HK-2 (cell line): ENCODE results near the gene TRIM31.
"Not testable (repeated sequence)": the region's sequence is repeated elsewhere in the genome, so short reads cannot be mapped to it uniquely, and the experiment has no call there.

Experiments
- DNase-seq: peaks from one replicate; pipeline ENCODE4 v3.0.0-alpha.2; 2018; ENCODE audit not compliant: unreplicated experiment

Gene TRIM31

DNA sequence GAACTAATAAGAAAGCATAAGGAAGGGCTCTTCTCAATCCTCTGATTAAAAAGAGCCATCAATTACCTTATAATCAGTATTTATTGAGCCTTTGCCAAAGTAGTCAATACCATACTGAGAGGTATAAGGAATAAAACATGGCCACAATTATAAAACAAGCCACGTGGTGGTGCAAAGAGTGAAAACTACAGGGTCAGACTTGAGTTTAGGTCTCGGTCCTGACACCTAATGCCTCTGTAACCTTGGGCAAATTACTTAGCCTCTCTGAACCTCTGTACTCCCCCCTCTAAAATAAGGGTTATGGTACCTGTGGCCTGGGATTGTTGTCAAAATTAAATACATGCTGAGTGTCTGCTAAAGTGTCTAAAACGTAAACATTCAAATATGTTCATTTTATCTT is 36.3 kb upstream of the TRIM31 start:
- DNase-seq: no peak

DNA sequence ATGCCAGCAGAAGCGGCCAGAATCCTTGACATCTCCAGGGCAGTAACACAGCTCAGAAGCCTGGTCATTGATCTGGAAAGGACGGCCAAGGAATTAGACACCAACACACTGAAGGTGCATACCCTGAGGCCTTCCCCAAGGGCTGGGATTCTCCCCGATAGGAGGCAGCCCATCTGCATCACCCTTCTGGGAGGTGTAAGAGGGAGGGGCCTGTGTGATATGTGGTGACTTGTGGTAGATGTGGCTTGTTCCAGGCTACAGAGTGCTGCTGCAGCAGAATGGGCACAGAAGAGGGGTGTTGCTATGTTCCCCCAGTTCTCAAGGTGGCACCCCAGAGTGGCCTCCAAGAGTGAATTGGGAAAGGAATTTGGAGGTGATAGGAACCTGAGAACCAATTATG is 34.2 kb upstream of the TRIM31 start:
- DNase-seq: no peak

DNA sequence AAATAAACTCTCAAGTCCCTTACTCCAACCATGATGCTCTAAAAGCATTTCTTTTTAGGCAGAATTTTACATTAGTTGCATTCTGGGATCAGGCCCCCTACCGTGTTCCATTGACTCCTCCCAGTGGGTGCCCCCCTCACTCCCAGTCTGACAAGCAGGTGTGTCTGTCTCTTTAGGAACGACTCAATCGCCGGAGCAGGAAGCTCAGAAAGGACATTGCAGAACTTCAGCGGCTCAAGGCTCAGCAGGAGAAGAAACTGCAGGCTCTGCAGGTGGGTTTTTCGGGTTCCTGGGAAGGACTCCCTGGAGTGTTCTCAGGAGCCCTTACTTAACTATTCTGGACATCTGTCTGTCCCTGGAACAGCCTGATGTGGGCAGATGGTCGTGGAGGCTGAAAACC is 32.9 kb upstream of the TRIM31 start:
- DNase-seq: no peak

DNA sequence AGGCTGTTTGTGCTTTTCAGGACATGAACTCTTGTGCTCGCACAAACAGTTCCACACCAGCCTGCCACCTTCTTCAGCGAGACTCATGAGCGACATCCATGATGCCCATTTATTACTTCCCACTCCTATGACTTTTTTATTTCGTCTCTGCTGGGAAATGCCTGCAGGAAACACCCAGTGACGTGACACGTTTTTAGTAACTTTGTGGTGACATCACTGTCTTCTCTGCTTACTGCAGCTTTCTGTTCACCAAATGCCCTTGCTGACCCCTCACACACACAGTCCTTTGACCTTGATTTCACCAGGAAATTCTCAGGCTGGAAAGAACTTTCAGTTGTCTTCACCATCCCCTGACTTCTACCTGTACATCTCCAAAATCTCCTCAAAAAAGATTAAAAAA is 31.9 kb upstream of the TRIM31 start:
- no peak for DNase-seq

DNA sequence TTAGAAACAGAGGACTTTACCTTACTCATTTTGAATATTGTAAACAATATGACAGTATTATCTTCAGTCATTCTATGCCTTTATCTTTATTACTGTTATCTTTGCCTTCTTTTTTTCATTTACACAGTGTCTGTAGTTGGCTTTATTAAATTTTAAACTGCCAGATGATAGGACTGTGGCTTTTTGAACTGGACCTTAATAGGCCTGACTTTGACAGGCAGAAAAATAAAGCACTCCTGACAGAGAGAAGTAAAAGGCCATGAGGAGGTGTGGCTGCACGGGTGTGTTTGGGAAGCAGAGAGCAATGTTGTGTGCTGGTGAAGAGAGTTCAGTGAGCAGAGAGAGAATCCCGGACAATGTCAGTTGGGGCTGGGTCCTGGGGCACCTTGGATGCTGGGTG is 30.9 kb upstream of the TRIM31 start:
- no peak for DNase-seq

DNA sequence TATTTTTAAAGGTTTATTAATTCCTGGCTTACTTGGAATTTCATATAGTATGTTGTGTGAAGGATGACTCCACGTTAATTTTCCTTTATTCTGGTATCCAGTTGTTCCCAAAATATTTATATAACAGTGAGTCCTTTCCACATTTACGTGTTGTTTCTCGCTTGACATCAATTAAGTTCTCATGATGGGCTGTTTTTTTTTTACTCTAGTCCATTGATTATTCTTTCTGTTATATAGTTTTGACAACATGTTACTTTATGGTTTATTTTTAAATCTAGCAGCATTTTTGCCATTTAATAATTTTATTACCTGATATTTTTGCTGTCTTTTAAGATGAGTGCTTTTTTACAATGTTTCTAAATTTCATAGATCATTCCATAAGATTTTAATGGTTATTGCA is 29.8 kb upstream of the TRIM31 start:
- no peak for DNase-seq

DNA sequence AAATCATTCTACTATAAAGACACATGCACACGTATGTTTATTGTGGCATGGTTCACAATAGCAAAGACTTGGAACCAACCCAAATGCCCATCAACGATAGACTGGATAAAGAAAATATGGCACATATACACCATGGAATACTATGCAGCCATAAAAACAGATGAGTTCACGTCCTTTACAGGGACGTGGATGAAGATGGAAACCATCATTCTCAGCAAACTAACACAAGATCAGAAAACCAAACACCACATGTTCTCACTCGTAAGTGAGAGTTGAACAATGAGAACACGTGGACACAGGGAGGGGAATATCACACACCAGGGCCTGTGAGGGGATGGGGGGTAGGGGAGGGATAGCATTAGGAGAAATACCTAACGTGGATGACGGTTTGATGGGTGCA is 27.4 kb upstream of the TRIM31 start:
- DNase-seq: not testable (repeated sequence)

DNA sequence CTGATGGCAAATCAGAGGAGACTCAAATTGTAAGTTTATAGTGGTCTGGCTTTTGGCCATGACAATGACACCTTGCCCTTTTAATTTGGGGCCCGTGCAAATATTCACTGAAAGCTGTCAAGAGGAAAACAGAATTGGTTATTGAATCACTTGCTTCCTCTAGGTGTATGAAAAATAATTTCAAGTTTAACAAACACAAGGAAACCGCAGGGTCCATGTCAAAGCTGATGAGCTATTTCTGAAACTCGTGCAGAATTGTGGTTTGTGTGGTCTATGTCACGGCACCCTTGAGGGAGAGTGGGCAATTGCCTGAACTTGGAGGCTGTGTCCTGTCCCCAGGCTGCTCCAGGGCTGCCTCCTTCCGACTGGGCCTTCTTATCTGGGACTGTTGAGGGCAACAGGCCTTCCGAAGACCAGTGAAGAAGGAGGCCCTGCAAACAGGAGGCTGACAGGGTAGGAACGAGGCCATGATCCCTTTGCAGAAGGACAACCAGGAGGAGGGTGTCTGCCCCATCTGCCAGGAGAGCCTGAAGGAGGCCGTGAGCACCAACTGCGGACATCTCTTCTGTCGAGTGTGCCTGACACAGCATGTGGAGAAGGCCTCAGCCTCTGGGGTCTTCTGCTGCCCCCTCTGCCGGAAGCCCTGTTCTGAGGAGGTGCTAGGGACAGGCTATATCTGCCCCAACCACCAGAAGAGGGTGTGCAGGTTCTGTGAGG is 23.8 kb upstream of the TRIM31 start:
- no peak for DNase-seq

DNA sequence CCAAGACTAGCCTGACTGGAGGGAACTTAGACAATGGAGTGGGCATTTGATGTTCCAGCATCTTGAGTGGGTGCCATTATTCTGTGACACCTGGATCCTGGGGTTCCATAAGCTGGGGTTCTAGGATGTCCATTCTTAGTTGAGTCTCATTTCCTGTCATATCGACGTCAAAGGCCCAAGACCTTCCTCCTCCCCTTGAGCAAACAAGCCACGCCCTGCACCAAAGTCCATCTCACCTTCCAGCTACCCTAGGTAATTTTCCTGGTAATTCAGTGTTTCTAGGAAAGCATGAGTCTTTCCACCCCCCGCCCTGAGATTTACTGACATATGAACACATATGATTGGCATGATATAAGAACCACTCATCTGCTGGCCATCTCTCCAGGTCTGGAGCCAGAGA is 22.9 kb upstream of the TRIM31 start, which contains the start of gene TRIM40:
TSS of gene TRIM40 (plus strand) at position 384 of the 400 bp plus-strand sequence. CDS start 897 bp downstream, outside the sequence.
- no peak for DNase-seq

DNA sequence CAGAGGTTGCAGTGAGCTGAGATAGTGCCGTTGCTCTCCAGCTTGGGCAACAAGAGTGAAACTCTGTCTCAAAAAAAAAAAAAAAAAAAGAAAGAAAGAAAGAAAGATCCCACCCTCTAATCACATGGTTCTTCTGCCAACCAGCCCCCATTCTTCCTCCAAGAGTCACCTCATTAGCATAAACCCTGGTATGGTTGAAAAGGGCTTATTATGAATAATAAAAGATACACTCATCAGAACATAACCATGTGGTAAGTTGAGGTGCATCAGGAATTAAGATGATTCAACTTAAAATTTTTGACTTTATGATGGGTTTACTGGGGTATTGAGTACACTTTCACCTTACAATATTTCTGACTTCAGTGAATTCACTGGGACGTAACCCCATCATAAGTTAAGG is 22.3 kb upstream of the TRIM31 start:
- DNase-seq: no peak

DNA sequence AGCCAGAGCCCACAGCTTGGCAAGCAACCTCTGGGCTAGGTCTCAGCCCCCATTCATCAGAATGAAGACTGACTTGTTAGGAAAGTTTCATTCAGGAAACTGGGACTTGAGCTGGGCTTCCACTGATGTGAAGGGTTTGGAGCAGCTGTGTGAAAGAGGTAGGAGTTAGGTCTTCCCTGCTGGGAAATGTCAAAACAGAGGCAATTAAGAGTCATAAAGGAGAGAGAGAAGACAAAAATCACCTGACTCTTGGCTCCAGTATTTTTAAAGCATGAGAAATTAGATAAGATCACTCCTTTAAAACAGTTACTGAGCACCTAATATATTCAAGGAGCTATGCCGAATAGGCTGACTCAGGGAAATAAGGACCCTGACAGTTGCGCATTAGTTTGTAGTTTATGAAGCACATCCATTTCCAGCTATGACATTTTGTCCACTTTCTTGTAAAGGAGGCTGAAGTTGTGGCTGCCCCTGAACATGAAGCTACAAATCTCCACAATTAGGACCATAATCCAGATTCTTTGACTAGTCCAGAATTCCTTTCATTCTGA is 19.1 kb upstream of the TRIM31 start:
- no peak for DNase-seq

DNA sequence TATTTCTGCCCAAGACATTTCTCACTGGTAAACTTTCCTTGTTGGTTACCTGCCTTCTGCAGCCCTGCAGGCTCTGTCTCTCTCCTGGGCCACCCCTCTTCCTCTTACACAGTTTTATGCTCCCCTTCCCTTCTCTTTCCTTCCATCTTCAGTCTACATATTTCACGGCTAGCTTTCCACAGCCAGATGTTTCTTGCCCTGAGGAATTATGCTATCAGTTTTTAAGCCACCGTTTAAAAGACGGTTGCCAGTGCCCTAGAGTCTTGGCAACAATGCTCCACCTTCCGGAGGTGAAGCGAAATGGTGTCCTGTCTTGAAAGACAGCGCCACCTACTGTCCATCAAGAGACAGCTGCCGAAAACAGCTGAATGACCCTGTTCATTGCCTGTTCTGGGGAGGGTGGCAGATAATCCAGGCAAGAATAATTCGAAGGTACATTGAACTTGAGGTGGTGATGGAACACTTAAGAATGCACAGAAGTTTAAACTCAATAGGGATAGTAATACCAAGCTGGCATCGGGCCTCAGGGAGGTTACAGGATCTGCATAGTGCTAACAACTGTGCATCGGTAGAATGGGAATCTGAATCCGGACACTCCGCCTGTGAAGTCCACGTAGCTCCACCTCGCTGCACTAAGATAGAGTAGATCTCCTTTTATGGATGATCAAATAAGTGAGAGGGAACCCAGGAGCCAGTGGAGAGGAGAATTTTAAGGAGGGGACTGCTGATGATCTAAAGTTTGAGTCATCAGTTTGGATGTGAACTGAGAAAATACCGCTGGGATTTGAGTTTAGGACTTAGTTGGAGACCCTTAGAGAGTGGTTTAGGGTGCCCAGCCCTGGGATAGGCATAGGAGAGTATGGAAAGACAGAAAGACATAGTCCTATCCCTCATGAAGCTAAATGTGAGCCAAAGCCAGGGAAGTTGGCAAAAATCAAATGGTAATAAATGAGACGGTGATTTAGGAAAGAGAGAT is 18.3 kb upstream of the TRIM31 start:
- peak; percentile 52 for DNase-seq

DNA sequence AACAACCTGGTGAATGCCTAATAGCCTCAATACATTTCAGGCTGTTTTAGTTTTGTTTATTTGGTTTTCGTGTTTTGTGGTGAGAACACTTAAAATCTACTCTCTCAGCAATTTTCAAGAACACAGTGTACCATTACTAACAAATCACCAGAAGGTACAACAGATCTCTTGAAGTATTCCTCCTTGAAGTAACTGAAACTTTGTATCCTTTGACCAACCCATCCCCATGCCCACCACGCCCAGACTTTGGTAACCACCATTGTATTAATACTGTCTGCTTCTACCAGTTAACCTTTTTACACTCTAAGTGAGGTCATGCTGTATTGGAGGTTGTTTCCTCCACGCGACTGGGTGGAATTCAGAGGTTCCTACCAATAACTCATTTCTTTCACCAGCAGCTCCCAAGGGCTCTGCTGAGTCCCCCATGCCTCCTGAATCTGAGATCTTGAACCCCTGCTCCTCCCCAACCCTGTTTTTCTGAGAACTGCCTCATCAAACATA is 17.3 kb upstream of the TRIM31 start:
- no peak for DNase-seq

DNA sequence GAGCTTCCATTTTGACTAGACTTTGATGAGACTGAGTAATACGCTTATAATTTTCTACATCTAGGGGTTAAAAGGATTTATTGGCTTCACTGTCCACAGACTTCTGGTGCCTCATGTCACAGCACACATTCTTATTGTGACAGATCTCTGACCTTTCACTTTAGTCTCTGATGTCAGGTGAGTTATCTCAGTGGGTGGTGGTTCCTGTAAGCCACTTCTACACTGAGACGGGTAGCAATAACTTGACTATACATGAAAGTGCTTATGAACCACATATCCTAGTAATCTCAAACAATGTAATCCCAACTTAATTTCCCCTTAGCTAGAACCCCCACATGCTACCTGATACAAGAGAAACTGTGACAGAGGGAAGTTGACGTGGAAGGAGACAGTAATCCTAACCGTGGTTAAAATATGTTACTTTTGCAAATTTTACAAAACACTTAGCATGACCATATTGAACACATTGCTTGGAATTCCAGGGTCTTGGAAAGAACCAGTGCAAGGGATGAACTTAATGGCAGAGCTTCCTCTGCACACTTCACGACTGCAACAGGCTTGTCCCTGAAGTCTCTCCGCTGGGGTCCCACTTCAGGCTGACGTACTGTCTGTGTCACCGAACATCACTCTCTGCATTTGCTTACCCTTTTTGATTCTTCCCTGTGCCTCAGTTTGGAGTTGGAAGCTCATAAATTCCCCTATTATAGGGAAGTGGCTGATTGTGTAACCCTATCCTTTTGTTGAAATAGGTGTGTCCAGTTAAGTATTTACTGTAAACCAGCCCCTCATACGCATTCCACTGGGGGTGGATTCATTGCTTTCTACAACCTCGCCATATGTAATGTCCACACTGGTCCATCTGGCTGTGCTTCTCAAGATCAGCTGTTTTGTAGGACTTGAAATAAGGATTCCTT is 16.6 kb upstream of the TRIM31 start:
- no peak for DNase-seq

DNA sequence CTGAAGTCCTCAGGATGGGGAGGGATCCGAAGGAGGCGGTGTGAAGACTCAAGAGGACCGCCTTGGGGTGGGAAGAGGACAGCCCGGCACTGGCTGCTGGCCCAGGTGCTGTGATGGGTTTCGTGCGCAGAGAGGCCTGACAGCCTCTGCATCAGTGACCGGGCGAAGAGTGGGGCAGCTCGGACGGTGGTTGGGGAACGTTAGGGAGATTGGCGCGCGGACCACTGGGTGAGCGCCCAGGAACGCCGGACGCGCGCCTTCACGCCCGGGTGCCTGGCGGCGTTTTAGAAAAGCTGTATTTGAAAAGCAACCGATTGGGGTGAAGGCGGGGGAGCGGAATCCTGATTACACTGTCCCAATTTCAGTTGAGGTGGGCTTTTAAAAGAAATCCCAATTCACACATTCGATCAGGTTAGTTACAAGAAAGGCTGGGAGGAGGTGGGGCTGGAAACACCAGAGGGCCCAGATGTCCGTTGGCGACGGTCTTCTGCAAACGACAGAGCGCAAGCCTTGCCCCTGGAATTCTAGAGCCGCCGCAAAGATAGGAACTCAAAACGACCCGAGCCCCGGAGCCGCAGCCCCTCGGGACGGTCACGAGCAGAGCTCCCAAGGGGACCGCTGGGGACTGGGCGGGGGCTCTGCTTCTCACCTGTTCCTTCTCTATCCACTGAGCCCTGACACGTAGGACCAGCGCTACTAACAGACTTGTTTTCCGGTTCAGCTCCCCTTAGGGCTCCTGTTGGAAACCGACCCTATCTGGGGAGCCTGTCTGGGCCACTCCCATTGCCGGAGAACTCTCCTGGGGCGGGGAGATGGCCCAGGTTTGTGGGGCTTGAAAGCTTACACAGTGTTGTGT is 14.6 kb upstream of the TRIM31 start:
- no peak for DNase-seq

DNA sequence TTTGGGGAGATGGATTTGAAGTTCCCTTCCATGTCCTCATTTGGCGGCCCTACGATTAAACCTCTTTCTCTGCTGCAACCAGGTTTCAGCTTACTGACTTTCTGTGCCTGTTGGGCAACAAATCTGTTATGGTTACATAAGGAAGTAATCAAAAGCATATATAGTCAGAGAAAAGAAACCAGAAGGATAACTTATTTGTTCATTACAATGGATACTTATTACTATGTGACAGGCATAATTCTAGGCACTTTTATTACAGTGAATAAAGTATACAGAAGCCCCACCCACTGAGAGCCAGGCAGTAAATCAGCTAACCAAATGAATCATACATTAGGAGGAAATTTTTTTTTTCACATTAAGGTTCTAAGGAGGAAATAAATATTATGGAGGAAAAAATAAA is 9.6 kb upstream of the TRIM31 start:
- DNase-seq: no peak

DNA sequence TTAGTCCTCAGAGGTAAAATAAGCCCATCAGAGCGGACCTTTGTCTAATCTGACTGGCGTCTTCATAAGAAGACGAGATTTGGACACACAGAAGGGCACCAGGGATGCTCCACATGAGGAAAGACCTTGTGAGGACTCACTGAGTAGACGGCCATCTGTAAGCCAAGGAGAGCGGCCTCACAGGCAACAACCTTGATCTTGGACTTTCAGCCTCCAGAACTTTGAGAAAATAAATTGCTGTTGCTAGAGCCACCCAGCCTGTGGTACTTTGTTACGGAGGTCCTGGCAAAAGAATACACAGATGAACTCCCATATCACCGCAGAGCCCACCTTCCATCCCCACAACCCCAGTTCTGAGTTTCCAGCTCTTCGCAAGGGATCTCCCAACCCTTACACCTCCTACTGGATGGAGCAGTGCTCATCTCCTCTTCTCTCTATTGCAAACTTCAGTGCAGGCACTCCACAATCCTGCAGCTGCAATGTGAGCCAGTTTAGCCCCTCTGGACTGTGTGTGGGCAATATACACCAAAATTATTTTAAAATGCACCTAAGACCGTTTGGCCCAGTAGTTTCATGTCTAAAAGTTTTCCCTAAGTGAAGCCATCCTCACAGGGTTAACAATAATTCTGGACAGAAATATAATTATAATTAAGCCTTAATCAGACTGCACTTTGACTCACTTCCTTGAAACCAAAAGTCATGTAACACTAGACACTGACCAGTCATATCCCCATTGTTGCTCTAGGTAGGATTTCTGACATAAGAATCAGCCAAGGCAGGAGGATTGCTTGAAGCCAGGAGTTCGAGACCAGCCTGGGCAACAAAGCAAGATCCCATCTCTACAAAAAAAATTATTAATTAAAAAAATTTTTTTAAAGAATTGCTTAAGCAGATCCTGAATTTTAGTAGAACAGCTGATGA is 8.8 kb upstream of the TRIM31 start:
- no peak for DNase-seq

DNA sequence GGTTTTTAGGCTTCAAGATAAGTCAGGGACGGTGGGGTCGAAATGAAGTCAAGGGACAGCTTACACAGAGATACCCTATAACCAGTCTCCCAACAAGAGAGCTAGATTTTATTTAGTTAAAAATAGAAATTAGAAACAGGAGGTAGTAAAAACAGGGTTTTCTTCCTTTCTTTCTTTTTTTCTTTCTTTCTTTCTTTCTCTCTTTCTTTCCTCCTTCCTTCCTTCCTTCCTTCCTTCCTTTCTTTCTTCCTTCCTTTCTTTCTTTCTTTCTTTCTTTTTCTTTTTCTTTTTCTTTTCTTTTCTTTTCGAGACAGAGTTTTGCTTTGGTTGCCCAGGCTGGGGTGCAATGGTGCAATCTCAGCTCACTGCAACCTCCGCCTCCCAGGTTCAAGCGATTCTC is 5.8 kb upstream of the TRIM31 start:
- DNase-seq: not testable (repeated sequence)

DNA sequence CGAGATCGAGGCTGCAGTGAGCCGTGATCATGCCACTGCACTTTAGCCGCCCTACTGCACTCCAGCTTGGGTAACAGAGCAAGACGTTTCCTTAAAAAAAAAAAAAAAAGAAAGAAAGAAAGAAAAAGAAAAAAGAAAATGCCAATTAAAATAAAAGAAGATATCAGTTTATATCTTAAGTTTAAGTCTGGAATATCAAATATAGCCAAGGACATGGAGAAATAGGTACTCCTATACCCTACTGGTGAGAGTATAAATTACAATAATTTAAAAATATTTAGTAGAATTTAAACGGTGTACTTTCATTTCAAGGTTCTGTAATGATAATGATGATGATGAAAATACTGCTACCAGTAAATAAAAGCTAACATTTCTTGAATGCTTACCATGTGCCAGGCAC is 3.8 kb upstream of the TRIM31 start:
- no peak for DNase-seq
